ENCODE measurements around the gene SDC3.

GRCh38 chr1:30824736-30825429 lies 83.7 kb downstream of the SDC3 start:
- TF ChIP-seq POLR2A (IDR thresholded peaks at IDR 0.05; ENCODE audit: low read depth): no peak
- no peak for TF ChIP-seq CTCF (IDR thresholded peaks at IDR 0.05)
- no peak for TF ChIP-seq EP300 (IDR thresholded peaks at IDR 0.05)
- TF ChIP-seq POLR2AphosphoS5 (IDR thresholded peaks at IDR 0.05): no peak

All from esophagus muscularis mucosa (tissue), 4 donors.